GM21825 (cell line): ENCODE measurements around the gene ADAMTS6.
"Not testable (repeated sequence)": the region's sequence is repeated elsewhere in the genome, so short reads cannot be mapped to it uniquely, and the experiment has no call there.

Source experiments
- ATAC-seq: cut with Tn5 transposase; IDR thresholded peaks from one replicate; pipeline ENCODE4 v1.9.1; 2021; ENCODE audit warnings: mild to moderate bottlenecking, moderate library complexity; ENCODE audit not compliant: unreplicated experiment

ADAMTS6 gene

GRCh38 chr5:65203746-65204145 lies 278.0 kb downstream of the ADAMTS6 start:
- no peak for ATAC-seq

DNA sequence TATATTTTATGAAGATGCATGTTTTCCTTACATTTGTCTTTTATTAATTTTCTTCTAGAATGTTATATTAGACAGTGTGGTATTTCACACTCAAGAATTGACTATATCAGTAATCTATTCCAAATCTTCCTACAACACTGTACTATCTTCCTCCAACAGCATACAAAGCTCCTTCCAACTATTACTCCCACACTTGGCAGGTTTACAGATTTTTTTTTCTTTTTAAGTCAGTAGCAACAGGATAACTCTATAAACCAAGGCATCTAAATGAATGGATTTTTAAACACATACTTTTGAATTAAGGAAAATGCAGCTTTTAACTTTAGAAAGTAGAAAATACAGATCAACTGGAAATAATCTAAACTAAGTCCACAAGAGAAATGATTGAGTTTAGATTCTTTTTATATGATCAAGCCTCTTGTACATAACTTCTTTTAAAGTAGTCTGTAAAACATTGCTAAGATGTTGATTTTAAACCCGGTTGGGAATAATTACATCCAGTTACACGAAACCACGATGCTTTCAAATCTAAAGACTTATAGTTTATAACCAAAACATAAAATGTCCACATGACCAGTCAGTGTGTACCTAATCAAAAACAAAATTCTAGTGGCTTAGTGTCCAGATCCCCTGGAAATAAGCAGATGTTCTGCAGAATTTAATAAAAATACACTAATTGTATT lies 281.6 kb downstream of the ADAMTS6 start:
- no peak for ATAC-seq

GRCh38 chr5:65198456-65199120 lies 283.1 kb downstream of the ADAMTS6 start:
- no peak for ATAC-seq

DNA sequence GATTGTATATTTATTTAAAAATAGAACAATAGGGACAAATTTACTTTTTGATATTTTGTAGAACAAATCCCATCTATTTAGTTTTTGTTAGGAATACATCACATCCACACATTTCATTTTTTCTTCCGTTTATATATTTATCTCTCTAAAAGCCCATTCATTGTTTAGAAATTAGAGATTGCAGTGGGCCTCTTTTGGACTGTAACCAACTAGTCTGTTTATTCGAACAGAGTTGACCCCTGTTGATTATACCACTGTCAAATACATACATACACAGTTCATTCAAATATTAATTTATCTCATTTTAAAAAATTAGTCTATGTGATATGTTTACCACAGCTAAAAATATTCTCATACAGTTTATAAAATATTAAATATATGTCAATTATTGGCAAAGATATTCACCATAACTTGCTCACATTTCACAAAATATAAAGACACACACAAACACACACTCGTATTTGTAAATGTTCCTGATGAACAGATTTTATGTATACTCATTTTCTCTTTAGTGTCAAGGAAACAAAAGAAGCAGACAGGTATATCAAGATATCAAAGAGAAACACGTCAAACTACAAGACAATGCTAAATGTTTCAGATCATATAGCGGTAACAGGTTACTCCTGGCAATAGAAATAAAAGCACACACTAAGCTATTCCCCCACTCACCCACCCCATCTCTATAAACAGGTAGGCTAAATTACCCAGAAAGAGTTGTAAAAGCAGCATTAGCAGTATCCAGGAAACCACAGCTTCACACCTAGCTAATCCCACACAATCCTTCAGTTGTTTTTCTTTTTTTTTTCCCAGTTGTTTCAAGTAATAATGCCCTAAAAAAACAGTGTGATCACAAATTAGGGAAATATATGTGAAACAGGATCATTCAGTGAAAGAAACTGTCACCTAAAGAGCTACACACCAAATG lies 283.9 kb downstream of the ADAMTS6 start:
- no peak for ATAC-seq

- ATAC-seq, result no peak
These were observed 286.8 kb downstream of the ADAMTS6 start for GRCh38 chr5:65194871-65195270.

GRCh38 chr5:65192331-65192730 lies 289.4 kb downstream of the ADAMTS6 start:
- ATAC-seq, result no peak

DNA sequence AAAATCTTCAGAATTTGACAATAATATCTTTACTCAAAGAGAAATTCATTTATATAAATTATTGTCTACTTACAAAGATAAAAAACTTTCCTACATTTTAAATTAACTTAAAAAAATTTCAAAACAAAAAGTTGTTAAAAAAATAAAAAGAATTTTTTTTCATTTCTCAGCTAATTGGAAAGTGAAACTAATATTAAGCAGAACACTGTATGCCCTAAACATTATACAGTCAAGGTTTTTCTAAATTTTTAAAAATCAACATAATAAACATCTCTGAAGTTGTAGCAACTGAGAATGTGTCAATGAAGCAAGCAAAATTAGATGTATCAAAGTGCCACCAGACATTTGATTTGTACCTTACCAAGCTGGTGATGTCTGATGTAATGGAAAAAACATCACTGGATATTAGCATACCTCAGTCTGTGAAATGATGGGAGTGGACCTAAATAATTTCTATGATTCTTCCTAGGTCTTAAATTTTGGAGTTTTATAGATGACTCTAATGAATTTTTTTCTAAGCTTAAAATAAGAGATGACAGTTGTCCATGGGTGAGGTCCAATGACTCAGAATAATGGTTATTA lies 290.1 kb downstream of the ADAMTS6 start:
- no peak for ATAC-seq

GRCh38 chr5:65190328-65191053 lies 291.2 kb downstream of the ADAMTS6 start:
- ATAC-seq, result peak; percentile 67

DNA sequence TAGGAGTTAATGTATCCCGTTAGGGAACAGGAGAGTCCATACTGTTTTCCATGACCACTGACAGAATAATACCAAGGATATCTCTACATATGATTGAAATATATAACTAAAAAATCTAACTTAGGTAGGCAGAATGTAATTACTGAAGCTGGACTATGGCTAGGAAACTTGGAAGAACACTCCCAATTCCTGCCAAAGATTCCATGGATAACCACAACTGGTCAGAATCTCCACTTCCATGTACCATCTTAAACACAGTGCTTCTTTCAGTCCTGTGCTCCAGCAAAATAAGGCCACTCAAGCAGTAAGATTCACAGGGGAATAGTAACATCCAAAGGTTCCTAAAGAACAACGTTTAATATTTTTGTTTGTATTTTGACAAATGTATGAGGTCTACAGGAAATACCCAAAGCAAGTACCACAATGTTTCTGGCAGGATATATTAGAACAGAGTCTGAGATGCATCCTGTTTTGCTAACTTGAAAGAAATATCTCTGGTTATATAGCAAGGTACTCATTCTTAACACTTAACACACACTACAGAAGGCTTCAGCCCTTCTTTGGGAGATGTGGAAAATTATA lies 295.0 kb downstream of the ADAMTS6 start:
- no peak for ATAC-seq

- ATAC-seq, result no peak
These were observed 296.3 kb downstream of the ADAMTS6 start for GRCh38 chr5:65185468-65185867.

DNA sequence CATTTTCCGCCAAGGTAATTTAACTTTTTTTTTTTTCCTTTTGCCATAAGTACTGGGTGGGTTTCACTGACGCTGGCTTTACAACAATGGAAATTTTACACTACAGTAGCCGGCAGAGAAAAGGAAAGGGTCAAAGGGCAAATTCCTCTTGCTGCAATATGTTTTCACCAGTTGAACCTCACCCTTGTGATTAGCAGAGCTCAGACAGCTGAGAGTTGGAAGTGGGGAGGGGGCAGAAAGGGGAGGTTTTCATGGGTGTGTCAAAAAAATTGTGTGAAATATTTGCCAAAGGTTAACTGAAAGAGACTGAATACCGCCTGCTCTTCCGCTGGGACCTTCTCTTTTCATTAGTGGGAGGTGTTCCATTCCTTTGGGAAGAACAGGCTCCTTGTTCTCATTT lies 296.9 kb downstream of the ADAMTS6 start:
- ATAC-seq, result no peak

DNA sequence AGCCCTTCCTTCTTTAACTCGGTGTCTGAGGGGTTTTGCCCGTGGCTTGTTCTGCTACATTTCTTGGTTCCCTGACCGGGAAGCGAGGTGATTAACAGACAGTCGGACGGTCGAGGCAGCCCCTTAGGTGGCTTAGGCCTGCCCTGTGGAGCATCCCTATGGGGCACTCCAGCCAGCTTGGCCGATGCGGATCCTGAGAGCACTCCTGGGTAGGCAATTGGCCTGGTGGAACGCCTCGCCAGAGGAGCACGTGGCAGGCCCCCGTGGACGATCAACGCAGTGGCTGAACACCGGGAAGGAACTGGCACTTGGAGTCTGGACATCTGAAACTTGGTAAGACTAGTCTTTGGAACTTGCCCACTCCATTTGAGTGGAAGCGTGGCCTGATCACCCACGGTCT lies 307.5 kb downstream of the ADAMTS6 start:
- not testable (repeated sequence) for ATAC-seq

GRCh38 chr5:65173130-65173525 lies 308.6 kb downstream of the ADAMTS6 start:
- no peak for ATAC-seq

GRCh38 chr5:65172486-65173129 lies 309.1 kb downstream of the ADAMTS6 start:
- peak; percentile 77 for ATAC-seq

DNA sequence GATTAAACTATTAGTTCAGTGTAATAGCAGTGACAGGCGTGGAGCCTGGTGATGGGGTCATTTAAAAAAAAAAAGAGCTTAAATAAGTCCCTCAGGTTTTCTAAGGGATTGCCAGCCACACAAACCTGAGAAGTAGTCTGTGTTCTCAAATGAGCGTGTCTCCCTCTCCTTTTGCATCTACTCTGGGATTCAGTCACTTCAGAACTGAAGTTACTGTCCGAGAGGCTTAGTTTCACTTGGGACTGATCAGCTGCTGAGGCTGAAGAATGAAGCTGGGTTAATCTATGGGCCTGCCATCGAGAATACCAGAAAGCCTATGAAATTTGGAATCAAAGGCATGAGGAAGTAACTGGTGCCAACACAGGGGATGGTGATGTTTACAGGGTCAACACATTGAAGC lies 310.1 kb downstream of the ADAMTS6 start:
- no peak for ATAC-seq

- no peak for ATAC-seq
These were observed 318.0 kb downstream of the ADAMTS6 start for GRCh38 chr5:65163698-65164097.

DNA sequence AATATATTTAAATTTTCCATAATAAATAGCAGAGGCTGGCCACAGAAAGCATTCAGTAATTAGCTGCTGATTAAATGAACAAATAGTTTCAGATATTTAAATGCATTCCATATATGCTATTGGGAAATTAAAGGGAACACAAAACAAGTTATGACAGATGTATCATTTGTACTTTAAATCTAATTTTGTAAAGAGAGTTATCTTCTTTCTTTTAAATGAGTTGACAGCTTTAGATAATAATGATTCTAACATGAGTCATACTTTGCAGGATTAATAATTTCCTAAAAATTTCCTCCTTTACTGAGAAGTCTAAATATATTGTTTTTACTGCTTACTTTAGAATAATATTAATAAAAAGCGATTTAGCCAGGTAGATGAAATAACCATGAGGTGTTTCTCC lies 320.1 kb downstream of the ADAMTS6 start:
- ATAC-seq, result no peak

DNA sequence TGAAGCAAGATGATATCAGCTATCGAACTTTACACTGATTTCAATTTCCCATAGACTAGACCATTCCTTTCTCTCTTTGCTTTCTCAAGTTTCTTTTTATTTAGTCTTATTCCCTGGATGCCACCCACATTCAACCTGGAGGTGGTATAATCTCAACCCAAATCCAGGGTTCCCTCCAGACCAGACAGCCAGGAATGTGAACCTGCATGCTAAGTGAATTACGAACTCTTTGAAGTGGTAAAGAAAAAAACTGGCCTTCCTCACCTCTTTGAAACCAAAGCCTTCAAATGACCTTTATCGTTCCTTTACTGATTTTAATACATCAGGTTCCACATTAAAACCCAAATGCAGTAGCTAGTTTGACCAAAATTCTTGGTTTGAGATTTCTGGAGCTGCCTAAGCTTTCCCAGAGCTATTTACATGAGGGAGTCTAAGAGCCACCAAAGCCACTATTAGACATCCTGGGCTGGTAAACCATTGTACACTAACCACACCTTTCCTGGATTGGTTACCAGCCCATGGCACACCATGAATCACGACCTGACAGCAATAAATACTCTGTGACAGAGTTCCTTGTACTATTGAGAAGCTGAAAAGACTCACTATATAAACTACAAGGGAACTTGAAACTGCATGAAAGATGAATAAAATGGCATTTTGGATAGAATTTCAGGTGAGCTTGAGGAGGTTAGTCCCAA lies 323.7 kb downstream of the ADAMTS6 start:
- no peak for ATAC-seq

DNA sequence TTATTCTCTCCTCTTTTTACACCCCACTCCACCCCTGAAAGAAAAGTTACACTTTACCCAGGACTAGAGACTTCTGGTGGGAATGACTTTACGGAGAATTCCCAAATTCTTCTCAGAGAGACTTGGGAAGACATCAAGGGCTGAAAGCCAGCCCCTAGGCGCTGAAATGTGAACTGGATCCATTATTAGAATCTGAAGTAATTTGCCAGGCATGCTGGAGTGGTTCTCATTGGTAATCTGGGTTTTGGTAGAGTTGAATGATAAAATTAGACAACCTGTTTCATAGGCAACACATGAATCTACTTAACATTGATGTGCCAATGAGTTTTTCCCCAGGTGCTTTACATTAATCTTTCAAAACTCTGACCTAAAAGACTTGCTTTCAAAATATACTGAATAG lies 324.8 kb downstream of the ADAMTS6 start:
- no peak for ATAC-seq
